GM21737 (cell line): ENCODE measurements around the gene RTN4RL2.
A peak's percentile ranks its signal among the peaks of the same experiment; 100 is the strongest.

Experiments used
- ATAC-seq: cut with Tn5 transposase; IDR thresholded peaks from one replicate; pipeline ENCODE4 v1.9.1; 2021; ENCODE audit warnings: mild to moderate bottlenecking, moderate library complexity; ENCODE audit not compliant: unreplicated experiment

The RTN4RL2 gene

GRCh38 chr11:57479911-57480310 is 19.6 kb downstream of the RTN4RL2 start:
- ATAC-seq = no peak

GRCh38 chr11:57480409-57481137 is 20.2 kb downstream of the RTN4RL2 start:
- no peak for ATAC-seq

- no peak for ATAC-seq
Measured at GRCh38 chr11:57481315-57481714, 21.0 kb downstream of the RTN4RL2 start.

- ATAC-seq = no peak
Measured at GRCh38 chr11:57481915-57482781, 21.8 kb downstream of the RTN4RL2 start.

GRCh38 chr11:57482782-57483561 is 22.6 kb downstream of the RTN4RL2 start:
- ATAC-seq = peak; percentile 56

- no peak for ATAC-seq
Measured at GRCh38 chr11:57483562-57483918, 23.2 kb downstream of the RTN4RL2 start.

- ATAC-seq = no peak
Measured at GRCh38 chr11:57484141-57484710, 23.9 kb downstream of the RTN4RL2 start.

- ATAC-seq = no peak
Measured at GRCh38 chr11:57485217-57485990, 25.1 kb downstream of the RTN4RL2 start.

GRCh38 chr11:57487021-57487778 is 26.9 kb downstream of the RTN4RL2 start:
- no peak for ATAC-seq

GRCh38 chr11:57487920-57488659 is 27.8 kb downstream of the RTN4RL2 start:
- ATAC-seq = no peak

- ATAC-seq = no peak
Measured at GRCh38 chr11:57490456-57491248, 30.3 kb downstream of the RTN4RL2 start.

GRCh38 chr11:57491371-57492061 is 31.2 kb downstream of the RTN4RL2 start:
- ATAC-seq = no peak

- no peak for ATAC-seq
Measured at GRCh38 chr11:57493507-57494503, 33.5 kb downstream of the RTN4RL2 start.

GRCh38 chr11:57496109-57496820 is 35.9 kb downstream of the RTN4RL2 start:
- no peak for ATAC-seq
